GM21447 (cell line): ENCODE measurements around the gene NYAP2.

Experiments used
- ATAC-seq: cut with Tn5 transposase; IDR thresholded peaks from one replicate; pipeline ENCODE4 v1.9.1; 2021; ENCODE audit not compliant: unreplicated experiment

Gene NYAP2

DNA sequence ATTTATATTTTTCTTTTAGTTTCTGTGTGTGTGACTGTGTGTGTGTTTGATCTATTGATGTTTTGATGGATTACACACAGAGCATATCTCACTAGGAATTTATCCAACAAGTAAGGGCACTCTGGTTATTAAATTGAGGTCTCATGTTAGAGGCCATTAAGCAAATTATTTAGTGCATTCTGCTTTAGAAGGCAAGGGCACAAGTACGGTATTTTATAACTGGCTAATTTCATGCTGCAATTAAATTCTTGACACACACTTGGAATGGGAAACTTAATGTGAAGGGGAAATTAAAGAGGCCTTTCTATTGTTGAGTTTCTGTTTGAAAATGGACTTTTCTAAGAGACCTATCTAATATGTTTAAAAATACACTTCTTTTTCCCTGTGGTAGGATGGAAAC is 25.8 kb downstream of the NYAP2 start:
- no peak for ATAC-seq

GRCh38 chr2:225428360-225428759 is 28.9 kb downstream of the NYAP2 start:
- ATAC-seq, result no peak

DNA sequence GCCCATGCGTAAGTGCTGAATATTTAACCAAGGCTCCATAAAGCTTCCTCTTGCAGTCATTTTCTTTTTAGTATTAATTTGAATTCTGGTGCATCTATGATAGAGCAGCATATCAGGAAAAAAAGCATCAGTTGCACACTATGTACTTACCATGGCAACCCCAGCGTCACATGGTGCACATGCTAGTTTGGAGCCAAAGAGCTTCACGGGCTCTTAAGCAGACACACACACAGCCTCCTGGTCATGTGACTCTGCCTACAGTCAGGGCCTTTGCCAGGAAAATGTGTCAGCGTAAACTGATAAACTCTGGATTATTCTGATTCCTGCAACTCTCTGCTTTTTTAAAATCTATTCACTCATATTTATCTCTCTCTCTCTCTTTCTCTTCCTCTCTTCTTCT is 30.2 kb downstream of the NYAP2 start:
- ATAC-seq, result no peak

GRCh38 chr2:225431105-225431863 is 31.8 kb downstream of the NYAP2 start:
- no peak for ATAC-seq

DNA sequence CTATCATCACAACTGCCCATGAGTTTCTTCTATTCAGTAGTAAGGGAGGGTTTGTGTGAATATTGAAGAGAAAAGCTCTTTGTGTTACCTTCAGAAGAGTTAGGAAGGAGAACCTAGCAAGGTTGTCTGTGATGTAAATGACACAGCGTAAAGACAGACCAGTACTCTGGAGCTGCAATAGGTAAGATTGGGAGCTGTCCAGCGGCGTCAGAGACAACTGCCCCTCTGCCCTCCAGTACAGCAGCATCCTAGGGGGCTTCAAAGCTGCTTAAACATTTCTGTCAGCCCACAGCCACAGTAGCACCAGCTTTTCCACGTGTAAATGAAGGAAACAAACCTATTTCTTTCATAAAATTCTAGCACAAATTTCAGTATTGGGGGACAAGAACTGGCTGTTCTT is 34.5 kb downstream of the NYAP2 start:
- ATAC-seq, result no peak

GRCh38 chr2:225437319-225437718 is 37.8 kb downstream of the NYAP2 start:
- no peak for ATAC-seq

DNA sequence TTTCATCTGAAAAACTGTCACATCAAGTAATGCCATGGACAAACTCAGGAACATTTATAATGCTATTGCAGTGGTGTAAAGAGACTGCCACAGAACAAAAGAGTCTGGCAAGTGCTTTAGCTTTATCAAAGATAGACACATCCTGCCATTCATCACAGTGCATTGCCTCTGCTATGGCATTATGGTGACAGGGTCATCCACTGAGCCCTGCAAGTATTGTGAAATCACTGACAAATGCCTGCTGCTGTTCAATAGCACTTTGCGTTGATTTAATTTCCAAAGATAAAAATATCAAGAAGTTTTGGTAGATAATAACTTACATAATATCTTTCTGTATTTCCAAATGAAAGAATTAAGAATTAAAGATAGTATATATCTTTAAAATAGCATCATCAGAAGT is 38.7 kb downstream of the NYAP2 start:
- no peak for ATAC-seq

- ATAC-seq, result no peak
Observed at GRCh38 chr2:225452677-225453076, 53.2 kb downstream of the NYAP2 start.

DNA sequence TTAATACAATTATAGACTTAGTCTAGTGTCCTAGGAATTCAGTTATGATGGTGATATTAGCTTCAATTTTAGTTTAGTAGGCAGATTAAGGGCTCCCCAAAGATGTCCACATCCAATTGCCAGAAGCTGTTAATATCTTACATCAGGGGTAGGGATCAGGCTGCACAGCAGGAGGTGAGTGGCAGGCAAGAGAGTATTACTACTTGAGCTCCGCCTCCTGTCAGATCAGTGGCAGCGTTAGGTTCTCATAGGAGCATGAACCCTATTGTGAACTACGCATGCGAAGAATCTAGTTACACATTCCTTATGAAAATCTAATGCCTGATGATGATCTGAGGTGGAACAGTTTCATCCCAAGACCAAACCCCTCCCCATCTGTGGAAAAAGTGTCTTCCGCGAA is 54.9 kb downstream of the NYAP2 start:
- ATAC-seq, result no peak

GRCh38 chr2:225456619-225457260 is 57.2 kb downstream of the NYAP2 start:
- ATAC-seq, result no peak

DNA sequence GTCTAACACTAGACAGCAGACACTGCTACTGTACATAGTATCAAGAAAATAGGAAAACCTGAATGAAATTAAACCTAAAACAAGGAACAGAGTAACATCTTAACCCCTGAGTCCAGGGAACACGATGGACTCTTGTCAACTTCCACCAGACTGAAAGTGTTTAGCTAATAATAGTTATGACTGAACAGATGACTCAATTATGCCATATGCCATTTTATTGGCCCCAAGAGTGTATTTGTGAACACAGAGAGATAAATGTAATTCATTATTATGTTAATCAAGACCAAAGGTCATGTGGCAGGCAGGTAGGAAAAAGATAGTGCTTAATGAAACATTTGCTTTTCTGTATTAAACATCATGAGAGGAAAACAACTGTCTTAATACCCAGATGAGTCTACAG is 58.0 kb downstream of the NYAP2 start:
- ATAC-seq, result no peak

GRCh38 chr2:225458431-225459117 is 59.1 kb downstream of the NYAP2 start:
- ATAC-seq, result peak; percentile 64

DNA sequence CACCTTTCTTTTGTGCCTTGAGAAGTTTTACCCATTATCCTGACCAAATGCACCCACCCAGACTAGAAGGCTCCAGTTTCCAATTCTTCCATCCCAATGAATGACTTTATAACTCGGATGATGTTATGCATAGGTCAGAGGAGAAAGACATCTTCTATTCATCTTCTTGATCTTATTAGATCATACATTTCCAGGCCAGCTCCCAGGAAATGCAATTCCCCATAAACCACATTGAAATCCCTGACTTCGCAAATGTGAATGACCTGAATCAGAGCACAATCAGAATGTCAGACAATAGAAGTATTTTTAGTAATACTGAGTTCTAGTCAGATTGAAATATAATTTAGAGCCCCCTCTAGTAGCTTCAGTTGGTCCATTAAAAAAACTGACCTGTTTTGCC is 62.9 kb downstream of the NYAP2 start:
- ATAC-seq, result no peak

DNA sequence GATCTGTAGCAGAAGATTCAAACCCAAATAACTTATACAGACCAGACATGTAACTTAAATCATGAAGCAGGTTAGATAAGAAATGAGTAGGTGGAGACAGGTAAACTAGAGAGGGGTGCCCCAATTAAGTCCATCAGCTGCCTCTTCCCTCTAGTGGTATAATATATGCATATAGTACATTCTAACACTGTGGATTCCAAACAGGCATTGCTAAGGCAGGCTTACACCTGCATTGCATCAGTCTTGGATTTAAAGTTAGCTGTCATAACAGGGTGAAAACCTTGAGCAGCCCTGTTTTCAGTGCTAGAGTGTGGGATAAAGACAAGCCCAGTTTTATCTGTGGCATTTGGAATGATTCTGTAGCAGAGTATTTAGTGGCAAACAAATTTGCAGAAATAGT is 63.4 kb downstream of the NYAP2 start:
- no peak for ATAC-seq

DNA sequence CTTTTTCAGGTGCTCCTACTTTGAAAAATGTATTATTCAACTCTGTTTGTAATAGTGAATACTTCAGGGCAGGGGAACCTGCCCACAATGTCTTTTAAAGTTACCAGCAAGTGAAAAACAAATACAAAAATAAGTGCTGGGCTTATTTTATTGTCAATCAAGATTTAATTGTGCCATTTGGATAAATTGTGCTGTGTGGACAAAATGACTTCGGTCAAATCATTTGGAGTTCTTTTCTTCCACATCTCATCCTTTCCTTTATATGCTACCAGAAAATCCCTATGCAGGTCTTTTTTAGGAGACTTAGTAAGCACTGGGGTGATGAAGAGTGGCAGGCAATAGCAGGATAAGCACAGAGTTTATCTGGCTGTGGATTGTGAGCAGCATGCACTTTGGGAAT is 63.9 kb downstream of the NYAP2 start:
- ATAC-seq, result no peak

DNA sequence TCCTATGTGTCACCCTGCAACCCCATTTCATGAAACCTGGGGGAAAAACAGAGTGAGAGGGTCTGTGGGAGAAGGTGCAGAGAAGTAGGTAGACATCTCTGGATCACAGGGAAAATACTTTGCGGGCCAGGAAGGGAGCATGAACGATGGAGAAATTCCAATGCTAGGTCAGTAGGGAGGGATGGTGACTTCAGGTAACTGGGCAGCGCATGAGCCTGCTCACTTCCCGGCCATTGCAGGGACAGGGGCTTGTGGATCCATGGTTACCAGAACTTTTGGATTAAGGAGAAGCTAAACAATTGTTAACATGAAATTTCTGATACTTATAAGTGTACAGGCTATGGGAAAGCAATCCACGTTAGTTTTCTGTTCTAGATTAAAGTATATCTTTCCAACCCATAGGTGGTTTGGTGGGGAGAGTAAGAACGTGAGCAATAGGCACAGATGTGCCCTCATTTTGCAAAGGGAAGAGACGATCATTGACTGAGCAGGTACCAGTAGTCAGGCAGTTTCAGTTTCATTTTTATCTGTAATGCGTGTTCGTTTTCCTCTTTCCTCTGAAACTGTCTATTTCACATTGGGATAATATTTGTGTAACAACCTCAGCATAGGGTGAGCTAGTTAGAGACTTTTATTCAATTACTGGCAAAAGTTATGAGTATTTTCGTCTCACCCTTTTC is 65.0 kb downstream of the NYAP2 start:
- ATAC-seq, result peak; percentile 80

DNA sequence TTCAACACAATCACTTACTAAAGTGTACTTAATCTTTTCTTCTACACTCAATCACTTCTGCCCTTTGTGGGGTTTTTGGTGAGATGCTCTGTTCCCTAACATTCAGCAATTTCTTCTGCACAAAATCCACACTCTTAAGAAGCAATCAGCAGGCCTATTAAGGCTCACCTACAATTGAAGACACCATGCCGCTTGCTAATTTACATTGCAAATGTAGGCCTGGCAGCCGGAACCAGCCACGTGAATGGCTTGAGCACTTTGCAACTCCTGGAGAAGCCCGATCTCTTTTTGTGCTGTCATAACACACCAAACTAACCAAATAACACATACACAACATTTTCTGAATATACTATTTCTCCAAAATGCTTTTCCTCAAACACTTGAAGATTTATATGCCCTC is 66.3 kb downstream of the NYAP2 start:
- no peak for ATAC-seq

DNA sequence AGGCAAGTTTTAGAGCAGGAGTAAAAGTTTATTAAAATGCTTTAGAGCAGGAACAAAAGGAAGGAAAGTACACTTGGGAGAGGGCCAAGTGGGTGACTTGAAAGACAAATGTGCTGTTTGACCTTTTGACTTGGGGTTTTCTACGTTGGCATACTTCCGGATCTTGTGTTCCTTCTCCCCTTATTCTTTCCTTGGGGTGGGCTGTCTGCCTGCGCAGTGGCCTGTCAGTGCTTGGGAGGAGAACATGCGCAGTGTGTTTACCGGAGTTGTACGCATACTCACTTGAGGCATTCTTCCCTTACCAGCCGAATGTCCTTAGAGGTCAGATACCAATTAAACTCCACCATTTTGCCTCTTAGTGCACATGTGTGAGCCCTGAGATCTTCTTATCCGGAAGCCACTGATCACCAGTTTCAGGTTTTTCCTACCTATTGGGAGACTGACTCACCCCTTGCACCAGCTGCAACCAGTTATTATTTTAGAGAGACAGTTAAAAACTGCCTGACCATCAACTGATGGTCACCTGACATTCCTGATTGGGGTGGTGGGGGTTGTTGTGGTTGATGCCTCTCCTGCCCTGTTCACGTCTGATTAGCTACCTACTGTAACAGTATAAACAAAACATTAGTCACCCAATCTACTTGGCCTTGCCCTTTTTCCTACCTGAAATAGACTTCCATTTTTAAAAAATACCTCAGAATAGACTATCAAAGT is 67.5 kb downstream of the NYAP2 start:
- no peak for ATAC-seq

GRCh38 chr2:225468131-225468530 is 68.6 kb downstream of the NYAP2 start:
- ATAC-seq, result no peak

DNA sequence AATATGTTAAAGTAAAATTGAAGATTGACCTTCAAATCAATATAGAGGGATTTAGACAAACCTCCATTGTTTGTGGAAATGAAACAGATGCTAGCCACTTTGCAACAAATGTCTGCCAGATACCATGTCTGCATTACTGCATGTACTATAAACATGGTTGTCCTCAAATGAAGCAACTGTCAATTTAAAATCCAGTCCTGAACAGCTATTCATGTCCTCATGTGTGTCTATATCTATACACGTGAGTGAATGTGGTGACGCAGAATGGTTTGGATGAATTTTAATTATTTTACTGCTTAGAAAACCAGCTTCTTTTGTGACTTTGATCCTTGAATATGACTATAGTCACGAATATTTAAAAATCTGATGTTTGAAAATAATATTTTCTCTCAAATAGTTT is 71.5 kb downstream of the NYAP2 start:
- no peak for ATAC-seq

DNA sequence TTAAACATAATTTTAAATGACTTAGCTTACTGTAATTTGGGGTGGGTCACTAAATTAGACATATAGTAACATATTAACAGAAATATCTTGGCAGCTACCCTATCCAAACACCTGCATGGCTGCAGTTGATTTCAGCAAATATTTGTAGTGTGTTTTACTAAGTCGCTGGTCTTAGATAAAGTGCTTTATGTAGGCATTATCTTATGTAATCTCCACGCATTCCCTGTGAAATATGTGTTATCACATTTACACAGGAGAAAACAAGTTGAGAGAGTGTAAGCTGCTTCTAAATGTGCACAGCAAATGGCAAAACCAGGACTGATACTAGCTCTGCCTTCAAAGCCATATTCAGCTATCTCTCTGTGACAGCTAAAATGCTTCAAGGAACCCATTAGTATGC is 72.0 kb downstream of the NYAP2 start:
- no peak for ATAC-seq
